Measurements from ENCODE around the gene OPCML. TPM values are rescaled to one million over a fixed set of nuclear protein-coding genes. Genes with fewer than 3 reads are reported as not detected.

The OPCML gene
- total RNA-seq, 2 experiments from 2014 or later = not detected

- H3K36me3 Mint-ChIP-seq = no peaks in the 10 kb centered on the region
- no peaks in the 10 kb centered on the region for H3K27me3 Mint-ChIP-seq
- DNase-seq (no peak), ATAC-seq (ENCODE audit: low read depth) (no peak)
- H3K9me3 Mint-ChIP-seq = no peaks in the 10 kb centered on the region
- H3K27ac Mint-ChIP-seq = no peak overlapping the region
- H3K4me1 Mint-ChIP-seq = no peaks in the 10 kb centered on the region
- H3K4me3 Mint-ChIP-seq = no peak overlapping the region
- POLR2A ChIA-PET = no interaction called here
Observed at GRCh38 chr11:133285359-133285758, 246.9 kb downstream of the OPCML start.

GRCh38 chr11:133284156-133284555 lies 248.1 kb downstream of the OPCML start:
- Mint-ChIP-seq H3K4me3 (no peak overlapping the region), H3K4me1 (no peaks in the 10 kb centered on the region), H3K27me3 (no peaks in the 10 kb centered on the region), H3K27ac (no peak overlapping the region), H3K9me3 (no peaks in the 10 kb centered on the region), H3K36me3 (no peaks in the 10 kb centered on the region)
- POLR2A ChIA-PET = no interaction called here
- no peak for DNase-seq
- ATAC-seq (ENCODE audit: low read depth) = no peak

- Mint-ChIP-seq H3K27me3 (no peaks in the 10 kb centered on the region), H3K4me1 (no peaks in the 10 kb centered on the region), H3K27ac (no peak overlapping the region), H3K36me3 (no peaks in the 10 kb centered on the region), H3K9me3 (no peaks in the 10 kb centered on the region), H3K4me3 (no peak overlapping the region)
- ATAC-seq (ENCODE audit: low read depth) (no peak), DNase-seq (no peak)
- POLR2A ChIA-PET = no interaction called here
Observed at GRCh38 chr11:133277886-133278285, 254.4 kb downstream of the OPCML start.

- no peaks in the 10 kb centered on the region for H3K27me3 Mint-ChIP-seq
- POLR2A ChIA-PET = no interaction called here
- no peaks in the 10 kb centered on the region for H3K4me1 Mint-ChIP-seq
- no peaks in the 10 kb centered on the region for H3K36me3 Mint-ChIP-seq
- ATAC-seq (ENCODE audit: low read depth) (no peak), DNase-seq (no peak)
- H3K27ac Mint-ChIP-seq = no peak overlapping the region
- no peaks in the 10 kb centered on the region for H3K9me3 Mint-ChIP-seq
- no peak overlapping the region for H3K4me3 Mint-ChIP-seq
Observed at GRCh38 chr11:133271871-133272776, 260.2 kb downstream of the OPCML start.

- Mint-ChIP-seq H3K9me3 (no peaks in the 10 kb centered on the region), H3K4me3 (no peak overlapping the region), H3K27ac (no peak overlapping the region), H3K27me3 (no peaks in the 10 kb centered on the region), H3K4me1 (no peaks in the 10 kb centered on the region), H3K36me3 (no peaks in the 10 kb centered on the region)
- no peak for ATAC-seq (ENCODE audit: low read depth)
- DNase-seq = no peak
- POLR2A ChIA-PET = no interaction called here
Observed at GRCh38 chr11:133271206-133271605, 261.1 kb downstream of the OPCML start.

- no peak overlapping the region for H3K4me3 Mint-ChIP-seq
- no peaks in the 10 kb centered on the region for H3K9me3 Mint-ChIP-seq
- no peak overlapping the region for H3K27ac Mint-ChIP-seq
- no peaks in the 10 kb centered on the region for H3K4me1 Mint-ChIP-seq
- ATAC-seq (ENCODE audit: low read depth) (no peak), DNase-seq (no peak)
- H3K27me3 Mint-ChIP-seq = no peaks in the 10 kb centered on the region
- no peaks in the 10 kb centered on the region for H3K36me3 Mint-ChIP-seq
- POLR2A ChIA-PET = no interaction called here
Observed at GRCh38 chr11:133269267-133269666, 263.0 kb downstream of the OPCML start.

- Mint-ChIP-seq H3K36me3 (no peaks in the 10 kb centered on the region), H3K4me3 (no peak overlapping the region), H3K9me3 (no peaks in the 10 kb centered on the region), H3K27me3 (no peaks in the 10 kb centered on the region), H3K27ac (no peak overlapping the region), H3K4me1 (no peaks in the 10 kb centered on the region)
- POLR2A ChIA-PET = no interaction called here
- DNase-seq = no peak
- ATAC-seq (ENCODE audit: low read depth) = no peak
Observed at GRCh38 chr11:133266986-133267385, 265.3 kb downstream of the OPCML start.

- no peaks in the 10 kb centered on the region for H3K27me3 Mint-ChIP-seq
- H3K4me3 Mint-ChIP-seq = no peak overlapping the region
- POLR2A ChIA-PET = no interaction called here
- no peak overlapping the region for H3K27ac Mint-ChIP-seq
- no peaks in the 10 kb centered on the region for H3K36me3 Mint-ChIP-seq
- no peaks in the 10 kb centered on the region for H3K4me1 Mint-ChIP-seq
- ATAC-seq (ENCODE audit: low read depth) = no peak
- H3K9me3 Mint-ChIP-seq = no peaks in the 10 kb centered on the region
- no peak for DNase-seq
Observed at GRCh38 chr11:133265530-133266035, 266.7 kb downstream of the OPCML start.

- Mint-ChIP-seq H3K4me1 (no peaks in the 10 kb centered on the region), H3K27me3 (no peaks in the 10 kb centered on the region), H3K9me3 (no peaks in the 10 kb centered on the region), H3K4me3 (no peak overlapping the region), H3K36me3 (no peaks in the 10 kb centered on the region), H3K27ac (no peak overlapping the region)
- POLR2A ChIA-PET = no interaction called here
- DNase-seq (no peak), ATAC-seq (ENCODE audit: low read depth) (no peak)
Observed at GRCh38 chr11:133263332-133263731, 269.0 kb downstream of the OPCML start.

- Mint-ChIP-seq H3K27me3 (no peaks in the 10 kb centered on the region), H3K9me3 (no peaks in the 10 kb centered on the region), H3K27ac (no peak overlapping the region), H3K36me3 (no peaks in the 10 kb centered on the region), H3K4me1 (no peaks in the 10 kb centered on the region), H3K4me3 (no peak overlapping the region)
- DNase-seq (no peak), ATAC-seq (ENCODE audit: low read depth) (no peak)
- POLR2A ChIA-PET = no interaction called here
Observed at GRCh38 chr11:133258751-133259150, 273.6 kb downstream of the OPCML start.

- POLR2A ChIA-PET = no interaction called here
- Mint-ChIP-seq H3K9me3 (no peaks in the 10 kb centered on the region), H3K4me1 (no peaks in the 10 kb centered on the region), H3K27ac (no peak overlapping the region), H3K36me3 (no peaks in the 10 kb centered on the region), H3K4me3 (no peak overlapping the region), H3K27me3 (no peaks in the 10 kb centered on the region)
- no peak for ATAC-seq (ENCODE audit: low read depth)
- no peak for DNase-seq
Observed at GRCh38 chr11:133254601-133255000, 277.7 kb downstream of the OPCML start.

- POLR2A ChIA-PET = no interaction called here
- Mint-ChIP-seq H3K36me3 (no peaks in the 10 kb centered on the region), H3K27me3 (no peaks in the 10 kb centered on the region), H3K4me3 (no peak overlapping the region), H3K27ac (no peak overlapping the region), H3K4me1 (no peaks in the 10 kb centered on the region), H3K9me3 (no peaks in the 10 kb centered on the region)
- DNase-seq (no peak), ATAC-seq (ENCODE audit: low read depth) (no peak)
Observed at GRCh38 chr11:133253570-133253969, 278.7 kb downstream of the OPCML start.

GRCh38 chr11:133251841-133252240 lies 280.5 kb downstream of the OPCML start:
- POLR2A ChIA-PET = no interaction called here
- no peaks in the 10 kb centered on the region for H3K4me1 Mint-ChIP-seq
- no peak overlapping the region for H3K27ac Mint-ChIP-seq
- DNase-seq (no peak), ATAC-seq (ENCODE audit: low read depth) (no peak)
- no peak overlapping the region for H3K4me3 Mint-ChIP-seq
- H3K27me3 Mint-ChIP-seq = no peaks in the 10 kb centered on the region
- H3K36me3 Mint-ChIP-seq = no peaks in the 10 kb centered on the region
- H3K9me3 Mint-ChIP-seq = no peaks in the 10 kb centered on the region

GRCh38 chr11:133249530-133249929 lies 282.8 kb downstream of the OPCML start:
- H3K4me1 Mint-ChIP-seq = no peaks in the 10 kb centered on the region
- H3K4me3 Mint-ChIP-seq = no peak overlapping the region
- no peaks in the 10 kb centered on the region for H3K27me3 Mint-ChIP-seq
- POLR2A ChIA-PET = no interaction called here
- H3K27ac Mint-ChIP-seq = no peak overlapping the region
- H3K9me3 Mint-ChIP-seq = no peaks in the 10 kb centered on the region
- H3K36me3 Mint-ChIP-seq = no peaks in the 10 kb centered on the region
- DNase-seq (no peak), ATAC-seq (ENCODE audit: low read depth) (no peak)
